HepG2 (cell line): ENCODE results near the gene PTTG1. TPM values are rescaled to one million over a fixed set of nuclear protein-coding genes. Genes with fewer than 3 reads are reported as not detected.

Experiments used
- ATAC-seq: fragments of 200-7000 bp; cut with Tn5 transposase; 3 replicates; pipeline ENCODE4 v1.9.1; 2020; ENCODE audit warnings: mild to moderate bottlenecking, moderate library complexity
- BruUV-seq: library from RNA; stranded (reverse); fragments of 400-500 nt; replicated peaks from 2 replicates; lab custom pipeline; 2021; lab: Mats Ljungman, UMichigan
- CTCF ChIA-PET: fragments of 300-600 bp; formaldehyde crosslinking; extraction: SDS; loops from one replicate; lab custom pipeline; 2021; ENCODE audit warnings: low total read pairs, inconsistent platforms, low intra/inter-chr PET ratio; lab: Yijun Ruan, JAX
- POLR2A ChIA-PET: fragments of 350-600 bp; sonication (Branson Sonifier 250); formaldehyde crosslinking; loops from one replicate; lab custom pipeline; 2020; ENCODE audit warnings: antibody characterized with exemption, inconsistent platforms; lab: Yijun Ruan, JAX
- DNase-seq: peaks from one replicate; pipeline ENCODE4 v3.0.0-alpha.2; 2015; ENCODE audit warnings: low spot score
- FAIRE-seq: peaks from 3 replicates; lab custom pipeline; 2011; peaks lifted over from hg19 to GRCh38; lab: Jason Lieb, UNC
- H2AFZ ChIP-seq: one replicate; pipeline ENCODE4 v1.6.1; 2011; ENCODE audit warnings: low read length, inconsistent platforms
- H3K27ac ChIP-seq: fragments of 300-600 bp; 3 replicates; pipeline ENCODE4 v1.8.0; 2011; ENCODE audit warnings: mixed run types, mild to moderate bottlenecking, mixed read lengths, low read length, inconsistent platforms; ENCODE audit not compliant: insufficient read depth; ENCODE audit errors: extremely low read length
- H3K27me3 ChIP-seq, 2 experiments: fragments of 200-600 bp in 1 of 2; 2 replicates in 1 of 2; 3 replicates in 1 of 2; pipeline versions ENCODE4 v1.6.0 to v1.8.0; 2011; ENCODE audit warnings: low read length in 2 of 2, mild to moderate bottlenecking in 2 of 2, moderate library complexity in 2 of 2, inconsistent platforms in 1 of 2; ENCODE audit not compliant: insufficient read depth in 2 of 2, control insufficient read depth in 1 of 2
- H3K36me3 ChIP-seq, 2 experiments: fragments of 200-600 bp in 1 of 2; replicated peaks in 1 of 2; 2 replicates in 1 of 2; 3 replicates in 1 of 2; pipeline versions ENCODE4 v1.5.1 to v1.8.0; 2011; ENCODE audit warnings: low read length in 2 of 2, inconsistent platforms in 1 of 2; ENCODE audit not compliant: insufficient read depth in 2 of 2, control insufficient read depth in 1 of 2
- H3K4me1 ChIP-seq: 2 replicates; pipeline ENCODE4 v1.5.1; 2012; ENCODE audit warnings: low read length, inconsistent platforms; ENCODE audit not compliant: insufficient read depth
- H3K4me2 ChIP-seq: 2 replicates; pipeline ENCODE4 v1.6.0; 2011; ENCODE audit warnings: low read depth, low read length, inconsistent platforms
- H3K4me3 ChIP-seq, 3 experiments: fragments of 200-600 bp in 1 of 3; sonication (generic), shearing (Covaris generic) in 1 of 3; replicated peaks in 1 of 3; 2 replicates each; pipeline ENCODE4 v1.5.1; 2011 to 2016; ENCODE audit warnings: low read length in 3 of 3, inconsistent platforms in 2 of 3, low read depth in 2 of 3, mild to moderate bottlenecking in 2 of 3, control low read depth in 1 of 3, mixed read lengths in 1 of 3; ENCODE audit not compliant: insufficient read depth in 1 of 3
- H3K79me2 ChIP-seq: one replicate; pipeline ENCODE4 v1.6.1; 2011; ENCODE audit warnings: low read length, inconsistent platforms; ENCODE audit not compliant: insufficient read depth
- H3K9ac ChIP-seq: 2 replicates; pipeline ENCODE4 v1.6.0; 2011; ENCODE audit warnings: mild to moderate bottlenecking, low read depth, low read length, inconsistent platforms; ENCODE audit not compliant: insufficient read depth
- H3K9me3 ChIP-seq: 2 replicates; pipeline ENCODE4 v1.5.1; 2012; ENCODE audit warnings: mild to moderate bottlenecking, low read length
- H4K20me1 ChIP-seq: 2 replicates; pipeline ENCODE4 v1.6.0; 2011; ENCODE audit warnings: inconsistent platforms, mild to moderate bottlenecking, low read length, moderate library complexity; ENCODE audit not compliant: insufficient read depth
- ATF1 ChIP-seq: IDR thresholded peaks from 2 replicates; pipeline ENCODE4 v1.6.1; 2016; ENCODE audit warnings: mild to moderate bottlenecking, control low read depth
- HOXA7 ChIP-seq: sonication (generic); formaldehyde crosslinking; IDR thresholded peaks from 2 replicates; pipeline ENCODE4 v1.8.1; 2022; ENCODE audit warnings: mild to moderate bottlenecking, missing genetic modification reagents, moderate library complexity
- MYC ChIP-seq: sonication (generic); formaldehyde crosslinking; IDR thresholded peaks from 2 replicates; pipeline ENCODE4 v1.9.0; 2021; ENCODE audit warnings: missing genetic modification reagents, borderline replicate concordance
- NFE2L1 ChIP-seq: sonication (generic); formaldehyde crosslinking; IDR thresholded peaks from 2 replicates; pipeline ENCODE4 v1.4.0; 2020; ENCODE audit warnings: missing genetic modification reagents, mild to moderate bottlenecking, borderline replicate concordance
- ONECUT2 ChIP-seq: sonication (generic); formaldehyde crosslinking; IDR thresholded peaks from 2 replicates; pipeline ENCODE4 v1.4.0; 2020; ENCODE audit warnings: missing genetic modification reagents
- ZNF296 ChIP-seq: sonication (generic); formaldehyde crosslinking; conservative IDR thresholded peaks from 2 replicates; pipeline ENCODE4 v1.5.0; 2020; ENCODE audit warnings: mild to moderate bottlenecking, missing genetic modification reagents
- WGBS: methylation state at CpG from one replicate; pipeline ENCODE4 v1.1.6; 2017; ENCODE audit warnings: low lambda C conversion rate; 5-methylcytosine and 5-hydroxymethylcytosine counted together
- in situ Hi-C: cut with HindIII; loops from 2 replicates; pipeline ENCODE4 v1.10.0; 2017; ENCODE audit warnings: low pct_unique_long_range_greater_than_20kb; ENCODE audit not compliant: extremely low pct_ligation_motif_present
- intact Hi-C: fragments of 100-400 bp; cut with micrococcal nuclease; formaldehyde crosslinking; loops from one replicate; pipeline ENCODE4 v1.10.0; 2022; ENCODE audit not compliant: unreplicated experiment
- polyA plus RNA-seq, 8 experiments: library from polyadenylated mRNA; depleted of rRNA in 3 of 8; stranded (reverse) in 7 of 8; unstranded in 1 of 8; fragments of >200 nt; fragmentation: Illumina TruSeq in 4 of 8; extraction: Trizol in 4 of 8; gene quantifications; 2 replicates each; pipeline versions ENCODE4 v1.2.1 to v1.2.3, GENCODE V29; 2011 to 2016; ENCODE audit warnings: low read depth in 4 of 8, missing spikeins in 1 of 8, mixed read lengths in 1 of 8; ENCODE audit not compliant: insufficient read depth in 1 of 8
- total RNA-seq, 5 experiments: library from RNA; depleted of rRNA; stranded (reverse); fragments of >200 nt; fragmentation: Illumina TruSeq; extraction: Trizol; gene quantifications; 2 replicates each; pipeline ENCODE4 v1.2.3, GENCODE V29; 2016; ENCODE audit warnings: low read depth in 1 of 5
- TF ChIP-seq, protein P1 (sequence below): sonication (generic); formaldehyde crosslinking; IDR thresholded peaks from 2 replicates; pipeline ENCODE4 v1.4.0; 2020; ENCODE audit warnings: missing genetic modification reagents
- TF ChIP-seq, protein P2 (sequence below): sonication (generic); formaldehyde crosslinking; IDR thresholded peaks from 2 replicates; pipeline ENCODE4 v1.8.0; 2022; ENCODE audit warnings: missing genetic modification reagents, mild to moderate bottlenecking, inconsistent platforms, borderline replicate concordance
- TF ChIP-seq, protein P3 (sequence below): sonication (generic); formaldehyde crosslinking; IDR thresholded peaks from 2 replicates; pipeline ENCODE4 v1.4.0; 2020; ENCODE audit warnings: missing genetic modification reagents
- TF ChIP-seq, protein P4 (sequence below): IDR thresholded peaks from 2 replicates; pipeline ENCODE4 v1.6.1; 2018; ENCODE audit warnings: missing genetic modification reagents, mild to moderate bottlenecking, missing compliant biosample characterization
- TF ChIP-seq, protein P5 (sequence below): sonication (generic); formaldehyde crosslinking; IDR thresholded peaks from 2 replicates; pipeline ENCODE4 v1.4.0; 2020; ENCODE audit warnings: missing genetic modification reagents

The PTTG1 gene
- total and polyA plus RNA-seq, 2 of the 13 experiments (the other 11 are each of a cell fraction or from before 2014, with no cell fraction given) = 102 to 161 TPM

DNA sequence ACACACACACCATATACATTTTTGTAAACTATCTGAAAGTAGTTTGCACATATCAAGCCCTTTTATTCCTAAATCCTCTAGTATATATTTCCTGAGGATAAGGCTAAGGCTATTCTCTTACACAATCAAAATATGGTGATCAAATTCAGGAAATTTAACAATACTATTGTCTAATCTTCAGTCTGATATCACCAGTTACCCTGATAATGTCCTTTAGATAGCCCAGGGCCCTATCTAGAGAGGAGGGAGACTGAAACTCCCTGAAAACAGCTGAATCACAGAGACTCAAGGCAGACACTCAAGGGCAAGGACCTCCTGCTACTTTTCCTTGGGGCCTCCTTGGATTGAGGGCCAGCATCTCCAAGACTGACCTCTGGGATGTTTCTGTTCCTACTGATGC is 30.4 kb downstream of the PTTG1 start:
- BruUV-seq = no TSS peak
- no peak for FAIRE-seq
- intact Hi-C loops = no loop called here
- Histone ChIP-seq H3K79me2 (no peaks in the 10 kb centered on the region), H3K9me3 (no peaks in the 10 kb centered on the region), H4K20me1 (no peaks in the 10 kb centered on the region), H3K4me1 (peaks cover 11% of the 10 kb centered on the region), H3K9ac (no peak overlapping the region), H3K27me3 (peaks cover 0 to 8% of the 10 kb centered on the region in 2 experiments; a peak in 3 of 5 replicates), H3K36me3 (no peaks in the 10 kb centered on the region), H3K4me2 (no peak overlapping the region), H3K27ac (no peak overlapping the region), H3K4me3 (no peak overlapping the region), H2AFZ (no peak overlapping the region)
- POLR2A ChIA-PET = no interaction called here
- TF ChIP-seq, protein P1, sequence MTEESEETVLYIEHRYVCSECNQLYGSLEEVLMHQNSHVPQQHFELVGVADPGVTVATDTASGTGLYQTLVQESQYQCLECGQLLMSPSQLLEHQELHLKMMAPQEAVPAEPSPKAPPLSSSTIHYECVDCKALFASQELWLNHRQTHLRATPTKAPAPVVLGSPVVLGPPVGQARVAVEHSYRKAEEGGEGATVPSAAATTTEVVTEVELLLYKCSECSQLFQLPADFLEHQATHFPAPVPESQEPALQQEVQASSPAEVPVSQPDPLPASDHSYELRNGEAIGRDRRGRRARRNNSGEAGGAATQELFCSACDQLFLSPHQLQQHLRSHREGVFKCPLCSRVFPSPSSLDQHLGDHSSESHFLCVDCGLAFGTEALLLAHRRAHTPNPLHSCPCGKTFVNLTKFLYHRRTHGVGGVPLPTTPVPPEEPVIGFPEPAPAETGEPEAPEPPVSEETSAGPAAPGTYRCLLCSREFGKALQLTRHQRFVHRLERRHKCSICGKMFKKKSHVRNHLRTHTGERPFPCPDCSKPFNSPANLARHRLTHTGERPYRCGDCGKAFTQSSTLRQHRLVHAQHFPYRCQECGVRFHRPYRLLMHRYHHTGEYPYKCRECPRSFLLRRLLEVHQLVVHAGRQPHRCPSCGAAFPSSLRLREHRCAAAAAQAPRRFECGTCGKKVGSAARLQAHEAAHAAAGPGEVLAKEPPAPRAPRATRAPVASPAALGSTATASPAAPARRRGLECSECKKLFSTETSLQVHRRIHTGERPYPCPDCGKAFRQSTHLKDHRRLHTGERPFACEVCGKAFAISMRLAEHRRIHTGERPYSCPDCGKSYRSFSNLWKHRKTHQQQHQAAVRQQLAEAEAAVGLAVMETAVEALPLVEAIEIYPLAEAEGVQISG (CRISPR knock-in tag) = no peak
- no peak for TF ChIP-seq HOXA7 (CRISPR knock-in tag)
- DNase-seq = no peak
- in situ Hi-C loops = no loop called here
- CTCF ChIA-PET = no interaction called here
- no peak for ATAC-seq

DNA sequence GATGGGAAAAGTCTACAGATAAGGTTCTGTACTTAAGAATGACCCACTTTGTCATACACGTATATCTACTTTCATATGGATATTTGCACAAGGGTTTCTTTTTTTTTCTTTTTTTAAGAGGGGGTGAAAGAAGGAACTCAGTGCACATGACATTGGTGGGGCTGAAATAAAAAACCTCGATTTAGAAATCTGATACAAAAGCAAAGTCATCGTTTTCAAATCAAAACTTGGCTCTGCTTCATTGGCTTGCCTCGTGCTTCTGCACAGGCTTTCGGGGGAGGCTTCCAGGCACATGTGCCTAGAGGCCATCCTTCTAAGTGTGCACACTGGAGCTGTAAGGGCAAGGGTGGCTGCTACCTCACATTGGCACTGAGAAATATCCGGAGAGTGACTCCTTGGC is 31.1 kb downstream of the PTTG1 start:
- no peak for FAIRE-seq
- no peak overlapping the region for H2AFZ ChIP-seq
- no peak overlapping the region for H3K9ac ChIP-seq
- no TSS peak for BruUV-seq
- no peaks in the 10 kb centered on the region for H4K20me1 ChIP-seq
- ChIA-PET CTCF (no interaction called here), POLR2A (no interaction called here)
- H3K36me3 ChIP-seq = no peaks in the 10 kb centered on the region
- DNase-seq = no peak
- in situ Hi-C loops = no loop called here
- 35% methylated on average over 6 of the region's 6 CpGs for WGBS
- no peak overlapping the region for H3K4me2 ChIP-seq
- ATAC-seq = no peak
- H3K79me2 ChIP-seq = no peaks in the 10 kb centered on the region
- intact Hi-C loops = no loop called here
- no peak overlapping the region for H3K4me3 ChIP-seq
- H3K27me3 ChIP-seq = peaks cover 0 to 8% of the 10 kb centered on the region in 2 experiments; a peak in 3 of 5 replicates
- H3K27ac ChIP-seq = no peak overlapping the region
- H3K9me3 ChIP-seq = no peaks in the 10 kb centered on the region
- peaks cover 11% of the 10 kb centered on the region for H3K4me1 ChIP-seq
- TF ChIP-seq ZNF296 (CRISPR knock-in tag) (no peak), MYC (CRISPR knock-in tag) (no peak), NFE2L1 (CRISPR knock-in tag) (no peak), ATF1 (no peak), ONECUT2 (CRISPR knock-in tag) (no peak)
- TF ChIP-seq, protein P2, sequence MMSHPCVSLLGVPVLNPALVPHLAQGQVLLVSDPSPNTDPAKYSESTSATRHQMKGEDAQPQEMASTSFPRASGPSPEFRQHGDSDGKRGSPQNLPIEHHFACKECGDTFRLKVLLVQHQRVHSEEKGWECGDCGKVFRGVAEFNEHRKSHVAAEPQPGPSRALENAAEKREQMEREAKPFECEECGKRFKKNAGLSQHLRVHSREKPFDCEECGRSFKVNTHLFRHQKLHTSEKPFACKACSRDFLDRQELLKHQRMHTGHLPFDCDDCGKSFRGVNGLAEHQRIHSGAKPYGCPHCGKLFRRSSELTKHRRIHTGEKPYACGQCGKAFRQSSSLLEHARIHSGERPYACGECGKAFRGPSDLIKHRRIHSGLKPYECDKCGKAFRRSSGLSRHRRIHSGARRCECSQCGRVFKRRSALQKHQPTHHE (CRISPR knock-in tag) = no peak
- TF ChIP-seq, protein P3, sequence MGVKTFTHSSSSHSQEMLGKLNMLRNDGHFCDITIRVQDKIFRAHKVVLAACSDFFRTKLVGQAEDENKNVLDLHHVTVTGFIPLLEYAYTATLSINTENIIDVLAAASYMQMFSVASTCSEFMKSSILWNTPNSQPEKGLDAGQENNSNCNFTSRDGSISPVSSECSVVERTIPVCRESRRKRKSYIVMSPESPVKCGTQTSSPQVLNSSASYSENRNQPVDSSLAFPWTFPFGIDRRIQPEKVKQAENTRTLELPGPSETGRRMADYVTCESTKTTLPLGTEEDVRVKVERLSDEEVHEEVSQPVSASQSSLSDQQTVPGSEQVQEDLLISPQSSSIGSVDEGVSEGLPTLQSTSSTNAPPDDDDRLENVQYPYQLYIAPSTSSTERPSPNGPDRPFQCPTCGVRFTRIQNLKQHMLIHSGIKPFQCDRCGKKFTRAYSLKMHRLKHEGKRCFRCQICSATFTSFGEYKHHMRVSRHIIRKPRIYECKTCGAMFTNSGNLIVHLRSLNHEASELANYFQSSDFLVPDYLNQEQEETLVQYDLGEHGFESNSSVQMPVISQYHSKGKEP = no peak
- TF ChIP-seq, protein P4, sequence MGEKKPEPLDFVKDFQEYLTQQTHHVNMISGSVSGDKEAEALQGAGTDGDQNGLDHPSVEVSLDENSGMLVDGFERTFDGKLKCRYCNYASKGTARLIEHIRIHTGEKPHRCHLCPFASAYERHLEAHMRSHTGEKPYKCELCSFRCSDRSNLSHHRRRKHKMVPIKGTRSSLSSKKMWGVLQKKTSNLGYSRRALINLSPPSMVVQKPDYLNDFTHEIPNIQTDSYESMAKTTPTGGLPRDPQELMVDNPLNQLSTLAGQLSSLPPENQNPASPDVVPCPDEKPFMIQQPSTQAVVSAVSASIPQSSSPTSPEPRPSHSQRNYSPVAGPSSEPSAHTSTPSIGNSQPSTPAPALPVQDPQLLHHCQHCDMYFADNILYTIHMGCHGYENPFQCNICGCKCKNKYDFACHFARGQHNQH (CRISPR knock-in tag) = no peak
- TF ChIP-seq, protein P5, sequence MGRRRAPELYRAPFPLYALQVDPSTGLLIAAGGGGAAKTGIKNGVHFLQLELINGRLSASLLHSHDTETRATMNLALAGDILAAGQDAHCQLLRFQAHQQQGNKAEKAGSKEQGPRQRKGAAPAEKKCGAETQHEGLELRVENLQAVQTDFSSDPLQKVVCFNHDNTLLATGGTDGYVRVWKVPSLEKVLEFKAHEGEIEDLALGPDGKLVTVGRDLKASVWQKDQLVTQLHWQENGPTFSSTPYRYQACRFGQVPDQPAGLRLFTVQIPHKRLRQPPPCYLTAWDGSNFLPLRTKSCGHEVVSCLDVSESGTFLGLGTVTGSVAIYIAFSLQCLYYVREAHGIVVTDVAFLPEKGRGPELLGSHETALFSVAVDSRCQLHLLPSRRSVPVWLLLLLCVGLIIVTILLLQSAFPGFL = no peak
